Osteoblast (primary cell): ENCODE data around the gene AKAP13. TPM values are rescaled to one million over a fixed set of nuclear protein-coding genes. Genes with fewer than 3 reads are reported as not detected.

Source experiments
- DNase-seq: peaks from one replicate; pipeline ENCODE4 v3.0.0; 2011; ENCODE audit warnings: low spot score, mixed read lengths; ENCODE audit not compliant: insufficient read length; ENCODE audit errors: missing footprints
- H2AFZ ChIP-seq: 2 replicates; pipeline ENCODE4 v1.6.0; 2011; ENCODE audit warnings: mild to moderate bottlenecking, low read length
- H3K27ac ChIP-seq: 2 replicates; pipeline ENCODE4 v1.5.1; 2011; ENCODE audit warnings: mild to moderate bottlenecking, low read depth, low read length, moderate library complexity
- H3K27me3 ChIP-seq: 2 replicates; pipeline ENCODE4 v1.6.0; 2012; ENCODE audit warnings: mild to moderate bottlenecking, control low read depth, inconsistent platforms, low read length, moderate library complexity; ENCODE audit not compliant: insufficient read depth
- H3K36me3 ChIP-seq: 2 replicates; pipeline ENCODE4 v1.5.1; 2011; ENCODE audit warnings: mild to moderate bottlenecking, low read length, control low read depth, moderate library complexity; ENCODE audit not compliant: insufficient read depth
- H3K4me1 ChIP-seq: 2 replicates; pipeline ENCODE4 v1.5.1; 2011; ENCODE audit warnings: mild to moderate bottlenecking, low read length, control low read depth, moderate library complexity; ENCODE audit not compliant: insufficient read depth
- H3K4me2 ChIP-seq: 2 replicates; pipeline ENCODE4 v1.6.0; 2011; ENCODE audit warnings: mild to moderate bottlenecking, low read length; ENCODE audit not compliant: insufficient read depth
- H3K4me3 ChIP-seq: fragments of 200-600 bp; sonication (generic); 3 replicates; pipeline ENCODE4 v1.5.1; 2012; ENCODE audit warnings: mild to moderate bottlenecking, low read length, inconsistent platforms; ENCODE audit not compliant: insufficient read depth
- H3K79me2 ChIP-seq: 2 replicates; pipeline ENCODE4 v1.6.0; 2012; ENCODE audit warnings: mild to moderate bottlenecking, low read length, control low read depth, inconsistent platforms; ENCODE audit not compliant: insufficient read depth
- H3K9me3 ChIP-seq: 2 replicates; pipeline ENCODE4 v1.5.1; 2011; ENCODE audit warnings: low read depth, low read length, control low read depth
- H4K20me1 ChIP-seq: 2 replicates; pipeline ENCODE4 v1.6.0; 2012; ENCODE audit warnings: mild to moderate bottlenecking, low read length, control low read depth; ENCODE audit not compliant: insufficient read depth
- CTCF ChIP-seq: IDR thresholded peaks from 2 replicates; pipeline ENCODE4 v1.5.1; 2011; ENCODE audit warnings: mild to moderate bottlenecking, low read depth, low read length, moderate library complexity; ENCODE audit errors: extremely low read depth
- total RNA-seq: library from RNA; depleted of rRNA; stranded (reverse); fragments of >200 nt; gene quantifications from 2 replicates; pipeline ENCODE4 v1.2.3, GENCODE V29; 2012

The AKAP13 gene
- total RNA-seq, 1 donor = 77.1 TPM

- no peak overlapping the region for H3K4me2 ChIP-seq
- H3K27me3 ChIP-seq = no peaks in the 10 kb centered on the region
- no peak for TF ChIP-seq CTCF
- H3K36me3 ChIP-seq = no peaks in the 10 kb centered on the region
- H3K79me2 ChIP-seq = peaks cover 93% of the 10 kb centered on the region
- H2AFZ ChIP-seq = no peak overlapping the region
- H3K4me1 ChIP-seq = no peaks in the 10 kb centered on the region
- H4K20me1 ChIP-seq = peaks cover 48% of the 10 kb centered on the region
- no peak for DNase-seq
- no peak overlapping the region for H3K4me3 ChIP-seq
- no peak overlapping the region for H3K27ac ChIP-seq
- peaks cover 4% of the 10 kb centered on the region for H3K9me3 ChIP-seq
Measured at GRCh38 chr15:85451099-85451700, 70.8 kb downstream of the AKAP13 start.

DNA sequence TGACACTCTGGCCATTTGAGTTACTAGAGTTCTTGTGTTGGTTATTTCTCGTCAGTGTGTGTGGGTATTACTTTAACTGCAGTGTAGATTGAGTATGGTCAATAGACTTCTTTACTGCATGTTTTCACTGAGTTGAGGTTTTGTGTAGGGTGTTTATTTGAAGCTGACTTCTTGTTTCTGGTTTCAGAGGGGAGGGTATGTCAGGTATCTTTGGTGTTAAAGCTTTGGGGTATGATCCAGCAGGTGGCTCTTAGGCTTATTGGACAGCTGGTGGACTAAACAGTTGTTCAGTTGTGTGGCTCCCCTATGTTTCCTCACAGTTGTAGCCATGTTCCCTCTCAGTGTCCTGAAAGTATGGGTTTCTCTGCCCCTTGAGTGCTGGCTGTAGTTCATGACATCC lies 72.0 kb downstream of the AKAP13 start:
- Histone ChIP-seq H3K4me1 (no peaks in the 10 kb centered on the region), H4K20me1 (peaks cover 49% of the 10 kb centered on the region), H3K4me2 (no peak overlapping the region), H3K79me2 (peaks cover 92% of the 10 kb centered on the region), H3K9me3 (peaks cover 4% of the 10 kb centered on the region), H3K36me3 (no peaks in the 10 kb centered on the region), H3K27me3 (no peaks in the 10 kb centered on the region), H2AFZ (no peak overlapping the region), H3K4me3 (no peak overlapping the region), H3K27ac (no peak overlapping the region)
- DNase-seq = no peak
- no peak for TF ChIP-seq CTCF

DNA sequence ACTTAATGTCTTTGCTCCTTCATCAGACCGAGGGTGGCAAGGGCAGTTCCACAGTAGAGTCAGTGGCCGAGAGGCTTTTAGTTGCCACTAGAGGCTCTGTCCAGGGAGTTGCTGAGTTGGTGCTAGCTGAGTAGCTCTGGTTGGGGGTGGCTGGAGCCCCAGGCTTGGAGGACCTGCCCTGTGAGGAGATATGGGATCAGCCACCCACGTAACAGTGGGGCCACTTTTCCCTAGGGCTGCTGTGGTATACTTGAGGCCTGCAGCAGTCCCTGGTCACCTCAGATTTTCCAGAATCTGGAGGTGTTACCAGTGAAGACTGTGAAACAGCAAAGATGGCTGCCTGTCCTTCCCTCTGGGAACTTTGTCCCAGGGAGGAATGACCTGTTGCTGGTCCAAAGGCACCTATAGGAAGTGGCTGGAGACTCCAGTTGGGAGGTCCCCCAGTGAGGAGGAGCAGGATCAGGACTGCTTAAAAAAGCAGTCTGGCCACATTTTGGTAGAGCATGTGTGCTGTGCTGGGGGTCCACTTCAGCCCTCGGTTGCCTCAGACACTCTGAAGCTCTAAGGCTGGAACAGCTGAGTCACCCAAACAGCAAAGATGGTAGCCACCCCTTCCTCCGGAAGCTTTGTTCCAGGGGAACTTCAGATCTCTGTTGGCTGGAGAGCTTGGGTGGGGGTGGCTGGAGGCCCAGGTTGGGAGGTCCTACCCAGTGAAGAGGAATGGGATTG lies 72.9 kb downstream of the AKAP13 start:
- Histone ChIP-seq H3K79me2 (peaks cover 84% of the 10 kb centered on the region), H3K36me3 (no peaks in the 10 kb centered on the region), H2AFZ (no peak overlapping the region), H4K20me1 (peaks cover 49% of the 10 kb centered on the region), H3K4me3 (no peak overlapping the region), H3K9me3 (peaks cover 4% of the 10 kb centered on the region), H3K27me3 (no peaks in the 10 kb centered on the region), H3K4me2 (no peak overlapping the region), H3K4me1 (no peaks in the 10 kb centered on the region), H3K27ac (no peak overlapping the region)
- no peak for DNase-seq
- no peak for TF ChIP-seq CTCF

DNA sequence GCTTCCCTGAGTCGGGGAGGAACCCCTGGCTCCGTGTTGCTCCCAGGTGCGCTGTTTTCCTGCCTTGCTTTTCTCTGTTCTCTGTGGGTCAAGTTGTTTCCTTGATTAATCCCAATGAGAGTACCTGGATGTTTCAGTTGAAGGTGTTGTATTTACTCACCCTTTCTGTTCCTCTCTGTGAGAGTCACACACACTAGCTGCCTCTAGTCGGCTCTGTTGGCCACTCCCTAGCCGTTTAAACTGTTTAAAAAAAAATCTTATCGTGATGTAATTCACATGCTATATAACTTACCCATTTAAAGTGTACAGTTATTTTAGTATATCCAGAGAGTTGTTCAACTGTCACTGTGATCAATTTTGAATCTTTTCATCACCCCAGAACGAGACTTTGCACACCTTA lies 74.0 kb downstream of the AKAP13 start:
- no peak for TF ChIP-seq CTCF
- DNase-seq = peak; percentile 15
- no peaks in the 10 kb centered on the region for H3K36me3 ChIP-seq
- no peaks in the 10 kb centered on the region for H3K4me1 ChIP-seq
- no peak overlapping the region for H3K4me2 ChIP-seq
- H3K27me3 ChIP-seq = no peaks in the 10 kb centered on the region
- peaks cover 4% of the 10 kb centered on the region for H3K9me3 ChIP-seq
- H2AFZ ChIP-seq = no peak overlapping the region
- peaks cover 79% of the 10 kb centered on the region for H3K79me2 ChIP-seq
- no peak overlapping the region for H3K4me3 ChIP-seq
- no peak overlapping the region for H3K27ac ChIP-seq
- peaks cover 49% of the 10 kb centered on the region for H4K20me1 ChIP-seq
